Trophoblast cell (in vitro differentiated cells and primary cell): ENCODE data around the gene TRERF1.
A peak's percentile ranks its signal among the peaks of the same experiment; 100 is the strongest.

Experiments
- DNase-seq, 2 donors: peaks; one replicate each; pipeline ENCODE4 v3.0.0-alpha.2; 2016
- H2AFZ ChIP-seq: 2 replicates; pipeline ENCODE4 v1.6.1; 2013; ENCODE audit warnings: low read length, moderate library complexity, mild to moderate bottlenecking; ENCODE audit not compliant: insufficient read depth, poor library complexity
- H2AK5ac ChIP-seq: 2 replicates; pipeline ENCODE4 v1.6.1; 2013; ENCODE audit warnings: mild to moderate bottlenecking, low read length
- H2BK120ac ChIP-seq: 2 replicates; pipeline ENCODE4 v1.6.1; 2013; ENCODE audit warnings: low read length, mild to moderate bottlenecking, moderate library complexity; ENCODE audit not compliant: insufficient read depth, poor library complexity
- H2BK12ac ChIP-seq: 2 replicates; pipeline ENCODE4 v1.6.1; 2013; ENCODE audit warnings: mild to moderate bottlenecking, low read length, moderate library complexity
- H2BK5ac ChIP-seq: 2 replicates; pipeline ENCODE4 v1.6.1; 2013; ENCODE audit warnings: low read length, low read depth, moderate library complexity, mild to moderate bottlenecking; ENCODE audit not compliant: poor library complexity
- H3K14ac ChIP-seq: 2 replicates; pipeline ENCODE4 v1.6.1; 2013; ENCODE audit warnings: mild to moderate bottlenecking, low read length
- H3K18ac ChIP-seq: 2 replicates; pipeline ENCODE4 v1.6.1; 2013; ENCODE audit warnings: mild to moderate bottlenecking, low read length
- H3K23ac ChIP-seq: 2 replicates; pipeline ENCODE4 v1.6.1; 2013; ENCODE audit warnings: low read length
- H3K27ac ChIP-seq: 2 replicates; pipeline ENCODE4 v1.5.1; 2013; ENCODE audit warnings: low read depth, mild to moderate bottlenecking, inconsistent platforms, low read length, moderate library complexity
- H3K27me3 ChIP-seq: 2 replicates; pipeline ENCODE4 v1.6.1; 2013; ENCODE audit warnings: inconsistent platforms, mild to moderate bottlenecking, low read length, moderate library complexity; ENCODE audit not compliant: insufficient read depth
- H3K36me3 ChIP-seq, 2 experiments: 1 replicate in 1 of 2; 2 replicates in 1 of 2; pipeline ENCODE4 v1.6.1; 2013; ENCODE audit warnings: low read length in 2 of 2, mild to moderate bottlenecking in 2 of 2, moderate library complexity in 1 of 2; ENCODE audit not compliant: insufficient read depth in 2 of 2, control insufficient read depth in 1 of 2
- H3K4ac ChIP-seq: 2 replicates; pipeline ENCODE4 v1.6.1; 2013; ENCODE audit warnings: low read depth, mild to moderate bottlenecking, low read length, moderate library complexity
- H3K4me1 ChIP-seq, 2 experiments: 1 replicate in 1 of 2; 2 replicates in 1 of 2; pipeline ENCODE4 v1.6.1; 2013; ENCODE audit warnings: low read length in 2 of 2, mild to moderate bottlenecking in 2 of 2, moderate library complexity in 1 of 2; ENCODE audit not compliant: insufficient read depth in 2 of 2, control insufficient read depth in 1 of 2
- H3K4me2 ChIP-seq: 2 replicates; pipeline ENCODE4 v1.6.1; 2013; ENCODE audit warnings: inconsistent platforms, mild to moderate bottlenecking, low read length, moderate library complexity
- H3K4me3 ChIP-seq: 2 replicates; pipeline ENCODE4 v1.5.1; 2013; ENCODE audit warnings: mild to moderate bottlenecking, low read depth, low read length, inconsistent platforms
- H3K79me1 ChIP-seq: one replicate; pipeline ENCODE4 v1.6.1; 2013; ENCODE audit warnings: low read length
- H3K79me2 ChIP-seq: 2 replicates; pipeline ENCODE4 v1.6.1; 2013; ENCODE audit warnings: low read length, mild to moderate bottlenecking; ENCODE audit not compliant: control insufficient read depth, insufficient read depth, poor library complexity
- H3K9ac ChIP-seq: 2 replicates; pipeline ENCODE4 v1.6.1; 2013; ENCODE audit warnings: mild to moderate bottlenecking, low read length
- H3K9me3 ChIP-seq: 2 replicates; pipeline ENCODE4 v1.6.1; 2013; ENCODE audit warnings: low read depth, mild to moderate bottlenecking, control low read depth, inconsistent platforms, low read length; ENCODE audit not compliant: insufficient read depth
- H4K12ac ChIP-seq: 2 replicates; pipeline ENCODE4 v1.6.1; 2013; ENCODE audit warnings: low read depth, mild to moderate bottlenecking, low read length, moderate library complexity
- H4K8ac ChIP-seq: 2 replicates; pipeline ENCODE4 v1.6.1; 2013; ENCODE audit warnings: low read depth, mild to moderate bottlenecking, low read length, moderate library complexity
- H4K91ac ChIP-seq: one replicate; pipeline ENCODE4 v1.6.1; 2013; ENCODE audit warnings: low read depth, mild to moderate bottlenecking, low read length, moderate library complexity
- WGBS: extraction: QIAGEN DNeasy Blood & Tissue Kit; methylation state at CpG from one replicate; pipeline ENCODE4 v1.1.7; 2013; ENCODE audit warnings: missing lambda C conversion rate; ENCODE audit not compliant: insufficient read length, insufficient coverage; ENCODE audit errors: extremely low coverage; 5-methylcytosine and 5-hydroxymethylcytosine counted together

Gene TRERF1

GRCh38 chr6:42225029-42225339 lies 226.7 kb downstream of the TRERF1 start:
- Histone ChIP-seq H2BK120ac (no peak overlapping the region), H3K14ac (no peak overlapping the region), H3K27ac (no peak overlapping the region), H2BK5ac (no peak overlapping the region), H3K79me1 (peaks cover 2% of the 10 kb centered on the region), H3K9me3 (peaks cover 1% of the 10 kb centered on the region), H3K4ac (no peak overlapping the region), H3K4me1 (peaks cover 11 to 13% of the 10 kb centered on the region in 2 experiments), H2AK5ac (no peak overlapping the region), H3K27me3 (no peaks in the 10 kb centered on the region), H3K4me2 (no peak overlapping the region), H4K12ac (no peak overlapping the region), H2BK12ac (no peak overlapping the region), H3K23ac (no peak overlapping the region), H4K91ac (no peak overlapping the region), H3K18ac (no peak overlapping the region), H3K79me2 (no peaks in the 10 kb centered on the region), H2AFZ (no peak overlapping the region), H4K8ac (no peak overlapping the region), H3K36me3 (no peaks in the 10 kb centered on the region), H3K9ac (no peak overlapping the region), H3K4me3 (no peak overlapping the region)
- DNase-seq, result no peak

GRCh38 chr6:42224222-42225028 lies 227.3 kb downstream of the TRERF1 start:
- Histone ChIP-seq H3K4me3 (no peak overlapping the region), H3K4me2 (no peak overlapping the region), H3K9ac (no peak overlapping the region), H4K12ac (no peak overlapping the region), H3K79me1 (peaks cover 2% of the 10 kb centered on the region), H3K27me3 (no peaks in the 10 kb centered on the region), H2BK120ac (no peak overlapping the region), H3K4ac (no peak overlapping the region), H3K23ac (no peak overlapping the region), H3K18ac (no peak overlapping the region), H3K9me3 (peaks cover 1% of the 10 kb centered on the region), H4K91ac (no peak overlapping the region), H2BK12ac (no peak overlapping the region), H3K27ac (no peak overlapping the region), H3K36me3 (no peaks in the 10 kb centered on the region), H4K8ac (no peak overlapping the region), H2AK5ac (no peak overlapping the region), H2BK5ac (no peak overlapping the region), H3K4me1 (peaks cover 11 to 13% of the 10 kb centered on the region in 2 experiments), H3K79me2 (no peaks in the 10 kb centered on the region), H2AFZ (no peak overlapping the region), H3K14ac (no peak overlapping the region)
- DNase-seq, result peak in 1 of 2 donors; percentile 62
- no CpG with 5 or more reads among the region's 12 CpGs for WGBS

GRCh38 chr6:42222448-42222847 lies 229.3 kb downstream of the TRERF1 start:
- H3K4ac ChIP-seq, result no peak overlapping the region
- no peak overlapping the region for H2AK5ac ChIP-seq
- no peak overlapping the region for H4K8ac ChIP-seq
- H3K9me3 ChIP-seq, result peaks cover 1% of the 10 kb centered on the region
- peaks cover 3% of the 10 kb centered on the region for H3K79me1 ChIP-seq
- H3K4me3 ChIP-seq, result no peak overlapping the region
- no peaks in the 10 kb centered on the region for H3K27me3 ChIP-seq
- no peak overlapping the region for H3K27ac ChIP-seq
- DNase-seq, result peak in 1 of 2 donors; percentile 58
- no peak overlapping the region for H3K4me2 ChIP-seq
- no peak overlapping the region for H3K14ac ChIP-seq
- H2BK12ac ChIP-seq, result no peak overlapping the region
- H2BK120ac ChIP-seq, result no peak overlapping the region
- H2BK5ac ChIP-seq, result no peak overlapping the region
- peaks cover 4 to 6% of the 10 kb centered on the region in 2 experiments for H3K4me1 ChIP-seq
- no peak overlapping the region for H3K18ac ChIP-seq
- H3K9ac ChIP-seq, result no peak overlapping the region
- no peaks in the 10 kb centered on the region for H3K79me2 ChIP-seq
- H3K23ac ChIP-seq, result no peak overlapping the region
- WGBS, result no CpG with 5 or more reads among the region's 7 CpGs
- H3K36me3 ChIP-seq, result no peaks in the 10 kb centered on the region
- H2AFZ ChIP-seq, result no peak overlapping the region
- no peak overlapping the region for H4K91ac ChIP-seq
- H4K12ac ChIP-seq, result no peak overlapping the region

- H3K79me2 ChIP-seq, result no peaks in the 10 kb centered on the region
- H3K36me3 ChIP-seq, result no peaks in the 10 kb centered on the region
- no peak overlapping the region for H3K4me2 ChIP-seq
- H2BK12ac ChIP-seq, result no peak overlapping the region
- H4K12ac ChIP-seq, result no peak overlapping the region
- WGBS, result no CpG with 5 or more reads among the region's 4 CpGs
- no peak overlapping the region for H3K18ac ChIP-seq
- no peaks in the 10 kb centered on the region for H3K27me3 ChIP-seq
- H3K79me1 ChIP-seq, result peaks cover 3% of the 10 kb centered on the region
- H3K23ac ChIP-seq, result no peak overlapping the region
- H2BK5ac ChIP-seq, result no peak overlapping the region
- H3K14ac ChIP-seq, result no peak overlapping the region
- H4K91ac ChIP-seq, result no peak overlapping the region
- no peak overlapping the region for H3K4me3 ChIP-seq
- no peak overlapping the region for H3K4ac ChIP-seq
- H3K4me1 ChIP-seq, result peaks cover under 1 to 3% of the 10 kb centered on the region in 2 experiments
- peaks cover 1% of the 10 kb centered on the region for H3K9me3 ChIP-seq
- H2BK120ac ChIP-seq, result no peak overlapping the region
- no peak overlapping the region for H2AFZ ChIP-seq
- H3K9ac ChIP-seq, result no peak overlapping the region
- no peak overlapping the region for H3K27ac ChIP-seq
- H2AK5ac ChIP-seq, result no peak overlapping the region
- no peak for DNase-seq
- no peak overlapping the region for H4K8ac ChIP-seq
Measured at GRCh38 chr6:42221546-42221945, 230.2 kb downstream of the TRERF1 start.
